ENCODE results near the gene RBM3.

Gene RBM3

GRCh38 chrX:48599341-48599740 is 25.1 kb downstream of the RBM3 start:
- Histone ChIP-seq H3K36me3 (replicated peaks in 1 of 2; ENCODE audit: control insufficient read depth in 2 of 2, insufficient read depth in 2 of 2, low read length in 2 of 2) (peaks cover 15 to 48% of the 10 kb centered on the region in 2 donors), H2BK12ac (ENCODE audit: low read length) (no peak overlapping the region), H3K4me1 (ENCODE audit: control insufficient read depth in 2 of 2, insufficient read depth in 1 of 2, low read depth in 1 of 2, low read length in 2 of 2) (peaks cover 0 to 3% of the 10 kb centered on the region in 2 donors), H2BK15ac (ENCODE audit: low read length) (no peak overlapping the region), H2BK120ac (ENCODE audit: low read depth, low read length) (no peak overlapping the region), H3K27me3 (ENCODE audit: control insufficient read depth in 3 of 3, insufficient read depth in 3 of 3, low read depth in 1 of 3, low read length in 3 of 3) (no peaks in the 10 kb centered on the region), H3K9me3 (replicated peaks in 1 of 2; ENCODE audit: control insufficient read depth in 2 of 2, insufficient read depth in 1 of 2, low read depth in 1 of 2, low read length in 2 of 2) (no peaks in the 10 kb centered on the region), H3K14ac (ENCODE audit: low read length) (no peak overlapping the region), H3K18ac (ENCODE audit: low read length) (no peak overlapping the region), H2BK5ac (ENCODE audit: low read length) (no peak overlapping the region), H3K9ac (ENCODE audit: low read depth, low read length, poor library complexity) (no peak overlapping the region), H4K91ac (ENCODE audit: low read depth, low read length, poor library complexity) (no peak overlapping the region), H3K4me3 (ENCODE audit: low read length in 2 of 2) (no peak overlapping the region), H3K23ac (ENCODE audit: low read depth, low read length, poor library complexity) (no peak overlapping the region), H3K79me1 (ENCODE audit: low read depth, low read length) (peaks cover 2% of the 10 kb centered on the region), H3K4me2 (ENCODE audit: insufficient read depth, low read length, poor library complexity, severe bottlenecking) (no peak overlapping the region), H2AK5ac (ENCODE audit: low read depth, low read length) (no peak overlapping the region), H2AFZ (ENCODE audit: low read length) (no peak overlapping the region), H3K27ac (replicated peaks; ENCODE audit: low read length) (no peak overlapping the region), H4K8ac (ENCODE audit: low read depth, low read length) (no peak overlapping the region), H3K4ac (ENCODE audit: low read length) (no peak overlapping the region)
- no CpG with 5 or more reads among the region's 20 CpGs for WGBS, 2 donors (ENCODE audit: extremely low coverage in 2 of 2, insufficient read length in 2 of 2, insufficient replicate concordance in 1 of 2)
- DNase-seq (ENCODE audit: low spot score): no peak

- no peak overlapping the region for H4K91ac ChIP-seq (ENCODE audit: low read depth, low read length, poor library complexity)
- H3K4ac ChIP-seq (ENCODE audit: low read length): no peak overlapping the region
- H2AFZ ChIP-seq (ENCODE audit: low read length): no peak overlapping the region
- H3K27me3 ChIP-seq (ENCODE audit: control insufficient read depth in 3 of 3, insufficient read depth in 3 of 3, low read depth in 1 of 3, low read length in 3 of 3): no peaks in the 10 kb centered on the region
- no peaks in the 10 kb centered on the region for H3K9me3 ChIP-seq (replicated peaks in 1 of 2; ENCODE audit: control insufficient read depth in 2 of 2, insufficient read depth in 1 of 2, low read depth in 1 of 2, low read length in 2 of 2)
- no peak overlapping the region for H3K14ac ChIP-seq (ENCODE audit: low read length)
- H2AK5ac ChIP-seq (ENCODE audit: low read depth, low read length): no peak overlapping the region
- H3K18ac ChIP-seq (ENCODE audit: low read length): no peak overlapping the region
- H2BK15ac ChIP-seq (ENCODE audit: low read length): no peak overlapping the region
- no peak overlapping the region for H3K27ac ChIP-seq (replicated peaks; ENCODE audit: low read length)
- no peak overlapping the region for H3K4me3 ChIP-seq (ENCODE audit: low read length in 2 of 2)
- DNase-seq (ENCODE audit: low spot score): no peak
- no peak overlapping the region for H2BK12ac ChIP-seq (ENCODE audit: low read length)
- peaks cover 0 to 3% of the 10 kb centered on the region in 2 donors for H3K4me1 ChIP-seq (ENCODE audit: control insufficient read depth in 2 of 2, insufficient read depth in 1 of 2, low read depth in 1 of 2, low read length in 2 of 2)
- no peak overlapping the region for H2BK120ac ChIP-seq (ENCODE audit: low read depth, low read length)
- H2BK5ac ChIP-seq (ENCODE audit: low read length): no peak overlapping the region
- peaks cover 2% of the 10 kb centered on the region for H3K79me1 ChIP-seq (ENCODE audit: low read depth, low read length)
- no peak overlapping the region for H3K23ac ChIP-seq (ENCODE audit: low read depth, low read length, poor library complexity)
- no CpG with 5 or more reads among the region's 19 CpGs for WGBS, 2 donors (ENCODE audit: extremely low coverage in 2 of 2, insufficient read length in 2 of 2, insufficient replicate concordance in 1 of 2)
- no peak overlapping the region for H4K8ac ChIP-seq (ENCODE audit: low read depth, low read length)
- peaks cover 15 to 57% of the 10 kb centered on the region in 2 donors for H3K36me3 ChIP-seq (replicated peaks in 1 of 2; ENCODE audit: control insufficient read depth in 2 of 2, insufficient read depth in 2 of 2, low read length in 2 of 2)
- no peak overlapping the region for H3K4me2 ChIP-seq (ENCODE audit: insufficient read depth, low read length, poor library complexity, severe bottlenecking)
- H3K9ac ChIP-seq (ENCODE audit: low read depth, low read length, poor library complexity): no peak overlapping the region
Observed at GRCh38 chrX:48600226-48600625, 25.9 kb downstream of the RBM3 start.

GRCh38 chrX:48601741-48602394 is 27.6 kb downstream of the RBM3 start:
- no peak overlapping the region for H3K4me3 ChIP-seq (ENCODE audit: low read length in 2 of 2)
- H3K9ac ChIP-seq (ENCODE audit: low read depth, low read length, poor library complexity): no peak overlapping the region
- no peak for DNase-seq (ENCODE audit: low spot score)
- H3K23ac ChIP-seq (ENCODE audit: low read depth, low read length, poor library complexity): no peak overlapping the region
- H3K36me3 ChIP-seq (replicated peaks in 1 of 2; ENCODE audit: control insufficient read depth in 2 of 2, insufficient read depth in 2 of 2, low read length in 2 of 2): peaks cover 15 to 58% of the 10 kb centered on the region in 2 donors
- H3K4ac ChIP-seq (ENCODE audit: low read length): no peak overlapping the region
- no peak overlapping the region for H3K4me2 ChIP-seq (ENCODE audit: insufficient read depth, low read length, poor library complexity, severe bottlenecking)
- no peak overlapping the region for H2AK5ac ChIP-seq (ENCODE audit: low read depth, low read length)
- no peak overlapping the region for H4K8ac ChIP-seq (ENCODE audit: low read depth, low read length)
- no peak overlapping the region for H3K27ac ChIP-seq (replicated peaks; ENCODE audit: low read length)
- no peaks in the 10 kb centered on the region for H3K9me3 ChIP-seq (replicated peaks in 1 of 2; ENCODE audit: control insufficient read depth in 2 of 2, insufficient read depth in 1 of 2, low read depth in 1 of 2, low read length in 2 of 2)
- H3K18ac ChIP-seq (ENCODE audit: low read length): no peak overlapping the region
- H2BK15ac ChIP-seq (ENCODE audit: low read length): no peak overlapping the region
- no CpG with 5 or more reads among the region's 17 CpGs for whole genome bisulfite sequencing, 2 donors (ENCODE audit: extremely low coverage in 2 of 2, insufficient read length in 2 of 2, insufficient replicate concordance in 1 of 2)
- no peaks in the 10 kb centered on the region for H3K27me3 ChIP-seq (ENCODE audit: control insufficient read depth in 3 of 3, insufficient read depth in 3 of 3, low read depth in 1 of 3, low read length in 3 of 3)
- peaks cover 2% of the 10 kb centered on the region for H3K79me1 ChIP-seq (ENCODE audit: low read depth, low read length)
- H3K4me1 ChIP-seq (ENCODE audit: control insufficient read depth in 2 of 2, insufficient read depth in 1 of 2, low read depth in 1 of 2, low read length in 2 of 2): peaks cover 0 to 3% of the 10 kb centered on the region in 2 donors
- no peak overlapping the region for H3K14ac ChIP-seq (ENCODE audit: low read length)
- no peak overlapping the region for H2BK5ac ChIP-seq (ENCODE audit: low read length)
- H2AFZ ChIP-seq (ENCODE audit: low read length): no peak overlapping the region
- no peak overlapping the region for H4K91ac ChIP-seq (ENCODE audit: low read depth, low read length, poor library complexity)
- no peak overlapping the region for H2BK12ac ChIP-seq (ENCODE audit: low read length)
- H2BK120ac ChIP-seq (ENCODE audit: low read depth, low read length): no peak overlapping the region

GRCh38 chrX:48604701-48605100 is 30.4 kb downstream of the RBM3 start:
- H4K91ac ChIP-seq (ENCODE audit: low read depth, low read length, poor library complexity): no peak overlapping the region
- no peaks in the 10 kb centered on the region for H3K4me1 ChIP-seq (ENCODE audit: control insufficient read depth in 2 of 2, insufficient read depth in 1 of 2, low read depth in 1 of 2, low read length in 2 of 2)
- no peak overlapping the region for H2AFZ ChIP-seq (ENCODE audit: low read length)
- DNase-seq (ENCODE audit: low spot score): no peak
- H3K9me3 ChIP-seq (replicated peaks in 1 of 2; ENCODE audit: control insufficient read depth in 2 of 2, insufficient read depth in 1 of 2, low read depth in 1 of 2, low read length in 2 of 2): no peaks in the 10 kb centered on the region
- no peak overlapping the region for H2BK15ac ChIP-seq (ENCODE audit: low read length)
- no peak overlapping the region for H3K4me3 ChIP-seq (ENCODE audit: low read length in 2 of 2)
- H2BK120ac ChIP-seq (ENCODE audit: low read depth, low read length): no peak overlapping the region
- no peaks in the 10 kb centered on the region for H3K79me1 ChIP-seq (ENCODE audit: low read depth, low read length)
- no CpG with 5 or more reads among the region's 16 CpGs for WGBS, 2 donors (ENCODE audit: extremely low coverage in 2 of 2, insufficient read length in 2 of 2, insufficient replicate concordance in 1 of 2)
- no peaks in the 10 kb centered on the region for H3K27me3 ChIP-seq (ENCODE audit: control insufficient read depth in 3 of 3, insufficient read depth in 3 of 3, low read depth in 1 of 3, low read length in 3 of 3)
- H3K27ac ChIP-seq (replicated peaks; ENCODE audit: low read length): no peak overlapping the region
- no peak overlapping the region for H3K23ac ChIP-seq (ENCODE audit: low read depth, low read length, poor library complexity)
- no peak overlapping the region for H2BK5ac ChIP-seq (ENCODE audit: low read length)
- H2AK5ac ChIP-seq (ENCODE audit: low read depth, low read length): no peak overlapping the region
- no peak overlapping the region for H3K18ac ChIP-seq (ENCODE audit: low read length)
- no peak overlapping the region for H4K8ac ChIP-seq (ENCODE audit: low read depth, low read length)
- peaks cover 9 to 45% of the 10 kb centered on the region in 2 donors for H3K36me3 ChIP-seq (replicated peaks in 1 of 2; ENCODE audit: control insufficient read depth in 2 of 2, insufficient read depth in 2 of 2, low read length in 2 of 2)
- H3K14ac ChIP-seq (ENCODE audit: low read length): no peak overlapping the region
- no peak overlapping the region for H3K4me2 ChIP-seq (ENCODE audit: insufficient read depth, low read length, poor library complexity, severe bottlenecking)
- H2BK12ac ChIP-seq (ENCODE audit: low read length): no peak overlapping the region
- no peak overlapping the region for H3K4ac ChIP-seq (ENCODE audit: low read length)
- H3K9ac ChIP-seq (ENCODE audit: low read depth, low read length, poor library complexity): no peak overlapping the region
